ENCODE measurements around the gene ALG11. TPM values are rescaled to one million over a fixed set of nuclear protein-coding genes. Genes with fewer than 3 reads are reported as not detected.
"Not testable (repeated sequence)": the region's sequence is repeated elsewhere in the genome, so short reads cannot be mapped to it uniquely, and the experiment has no call there.

The ALG11 gene
- total RNA-seq, 1 experiment from 2014 or later, result 21.9 TPM

DNA sequence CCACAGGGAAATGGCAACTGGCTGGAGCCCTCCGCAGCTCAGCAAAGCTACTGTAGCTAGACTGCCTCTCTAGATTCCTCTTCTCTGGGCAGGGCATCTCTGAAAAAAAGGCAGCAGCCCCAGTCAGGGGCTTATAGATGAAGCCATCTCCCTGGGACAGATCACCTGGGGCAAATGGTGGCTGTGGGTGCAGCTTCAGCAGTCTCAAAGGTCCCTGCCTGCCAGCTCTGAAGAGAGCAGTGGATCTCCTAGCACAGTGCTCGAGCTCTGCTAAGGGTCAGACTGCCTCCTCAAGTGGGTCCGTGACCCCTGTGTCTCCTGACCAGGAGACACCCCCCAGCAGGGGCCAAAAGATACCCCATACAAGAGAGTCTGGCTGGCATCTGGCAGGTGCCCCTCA lies 28.9 kb upstream of the ALG11 start:
- H3K4me1 ChIP-seq (replicated peaks); DNase-seq (ENCODE audit: low read depth in 1 of 2, low spot score in 2 of 2); H3K9me3 ChIP-seq (replicated peaks); H3K27ac ChIP-seq; H3K36me3 ChIP-seq; H3K27me3 ChIP-seq (replicated peaks); H3K4me3 ChIP-seq: not testable (repeated sequence)

DNA sequence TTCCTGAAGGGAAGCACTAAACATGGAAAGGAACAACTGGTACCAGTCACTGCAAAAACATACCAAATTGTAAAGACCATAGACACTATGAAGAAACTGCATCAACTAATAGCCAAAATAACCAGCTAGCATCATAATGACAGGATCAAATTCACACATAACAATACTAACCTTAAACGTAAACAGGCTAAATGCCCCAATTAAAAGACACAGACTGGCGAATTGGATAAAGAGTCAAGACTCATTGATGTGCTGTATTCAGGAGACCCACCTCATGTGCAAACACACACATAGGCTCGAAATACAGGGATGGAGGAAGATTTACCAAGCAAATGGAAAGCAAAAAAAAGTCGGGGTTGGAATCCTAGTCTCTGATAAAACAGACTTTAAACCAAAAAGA lies 27.3 kb upstream of the ALG11 start:
- not testable (repeated sequence) for H3K4me1 ChIP-seq (replicated peaks); H3K27ac ChIP-seq; H3K4me3 ChIP-seq

GRCh38 chr13:51988988-51989618 lies 23.1 kb upstream of the ALG11 start:
- no peak for DNase-seq (ENCODE audit: low read depth in 1 of 2, low spot score in 2 of 2)
- no peak overlapping the region for H3K27ac ChIP-seq
- no peaks in the 10 kb centered on the region; the same call in 1 of the 2 replicates for H3K27me3 ChIP-seq (replicated peaks)
- H3K36me3 ChIP-seq, result no peaks in the 10 kb centered on the region
- H3K4me1 ChIP-seq (replicated peaks), result no peaks in the 10 kb centered on the region
- H3K4me3 ChIP-seq, result no peak overlapping the region
- H3K9me3 ChIP-seq (replicated peaks), result no peaks in the 10 kb centered on the region

More for the DNA sequence above, 27.3 kb upstream of the ALG11 start:
- not testable (repeated sequence) for H3K27me3 ChIP-seq (replicated peaks); H3K36me3 ChIP-seq; DNase-seq (ENCODE audit: low read depth in 1 of 2, low spot score in 2 of 2); H3K9me3 ChIP-seq (replicated peaks)

- Histone ChIP-seq H3K27me3 (replicated peaks) (no peaks in the 10 kb centered on the region; the same call in 1 of the 2 replicates), H3K9me3 (replicated peaks) (no peaks in the 10 kb centered on the region), H3K27ac (no peak overlapping the region), H3K4me3 (no peak overlapping the region), H3K4me1 (replicated peaks) (no peaks in the 10 kb centered on the region), H3K36me3 (no peaks in the 10 kb centered on the region)
- no peak for DNase-seq (ENCODE audit: low read depth in 1 of 2, low spot score in 2 of 2)
Measured at GRCh38 chr13:51993713-51994112, 18.5 kb upstream of the ALG11 start.

GRCh38 chr13:51995677-51996551 lies 16.3 kb upstream of the ALG11 start:
- no peak overlapping the region for H3K4me3 ChIP-seq
- no peaks in the 10 kb centered on the region for H3K9me3 ChIP-seq (replicated peaks)
- H3K36me3 ChIP-seq, result no peaks in the 10 kb centered on the region
- no peak overlapping the region for H3K27ac ChIP-seq
- DNase-seq (ENCODE audit: low read depth in 1 of 2, low spot score in 2 of 2), result no peak
- peaks cover under 1% of the 10 kb centered on the region; the same call in 1 of the 2 replicates for H3K27me3 ChIP-seq (replicated peaks)
- H3K4me1 ChIP-seq (replicated peaks), result no peaks in the 10 kb centered on the region

- DNase-seq (ENCODE audit: low read depth in 1 of 2, low spot score in 2 of 2), result no peak
- Histone ChIP-seq H3K4me3 (no peak overlapping the region), H3K4me1 (replicated peaks) (no peaks in the 10 kb centered on the region), H3K36me3 (no peaks in the 10 kb centered on the region), H3K9me3 (replicated peaks) (no peaks in the 10 kb centered on the region), H3K27me3 (replicated peaks) (peaks cover 5% of the 10 kb centered on the region; the same call in 1 of the 2 replicates), H3K27ac (no peak overlapping the region)
Measured at GRCh38 chr13:51996641-51997040, 15.6 kb upstream of the ALG11 start.

- H3K27me3 ChIP-seq (replicated peaks), result peaks cover 5% of the 10 kb centered on the region; the same call in 1 of the 2 replicates
- H3K4me3 ChIP-seq, result no peak overlapping the region
- H3K36me3 ChIP-seq, result no peaks in the 10 kb centered on the region
- H3K9me3 ChIP-seq (replicated peaks), result no peaks in the 10 kb centered on the region
- no peak overlapping the region for H3K27ac ChIP-seq
- no peaks in the 10 kb centered on the region for H3K4me1 ChIP-seq (replicated peaks)
- no peak for DNase-seq (ENCODE audit: low read depth in 1 of 2, low spot score in 2 of 2)
Measured at GRCh38 chr13:51997186-51997585, 15.0 kb upstream of the ALG11 start.

DNA sequence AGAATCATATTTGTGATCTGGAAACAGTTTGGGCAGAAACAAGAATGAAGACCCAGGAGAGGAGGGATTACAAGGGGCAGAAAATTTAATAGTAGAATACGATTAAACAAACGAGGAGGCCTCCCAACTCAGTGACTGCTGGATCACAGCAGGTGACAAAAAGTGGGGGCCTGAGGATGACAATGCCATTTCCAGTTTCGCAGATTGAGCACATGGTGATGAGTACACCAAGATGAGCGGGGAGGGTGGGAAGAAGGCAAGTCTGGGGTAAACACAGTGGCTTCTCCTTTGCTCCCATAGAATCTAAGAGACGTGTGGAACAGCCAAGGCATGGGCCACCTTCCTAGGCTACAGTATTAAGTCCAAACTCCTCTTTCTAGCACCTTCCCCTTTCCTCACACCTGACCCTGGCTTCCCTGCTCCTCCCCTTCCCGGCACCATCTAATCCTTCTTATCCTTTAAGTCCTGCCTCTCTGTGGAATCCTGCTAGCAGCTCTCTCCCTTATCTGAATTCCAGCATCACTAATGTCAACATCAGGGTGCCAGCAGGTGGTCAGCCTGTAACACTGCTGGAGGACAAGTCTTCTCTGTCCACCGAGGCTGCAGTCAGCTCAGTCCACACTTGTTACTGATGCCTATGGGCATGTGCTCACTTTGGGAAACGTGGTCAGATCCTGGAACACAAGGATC lies 14.4 kb upstream of the ALG11 start:
- no peaks in the 10 kb centered on the region for H3K4me1 ChIP-seq (replicated peaks)
- H3K4me3 ChIP-seq, result no peak overlapping the region
- H3K9me3 ChIP-seq (replicated peaks), result no peaks in the 10 kb centered on the region
- H3K27ac ChIP-seq, result no peak overlapping the region
- no peaks in the 10 kb centered on the region for H3K36me3 ChIP-seq
- no peak for DNase-seq (ENCODE audit: low read depth in 1 of 2, low spot score in 2 of 2)
- peaks cover 5% of the 10 kb centered on the region; the same call in 1 of the 2 replicates for H3K27me3 ChIP-seq (replicated peaks)

DNA sequence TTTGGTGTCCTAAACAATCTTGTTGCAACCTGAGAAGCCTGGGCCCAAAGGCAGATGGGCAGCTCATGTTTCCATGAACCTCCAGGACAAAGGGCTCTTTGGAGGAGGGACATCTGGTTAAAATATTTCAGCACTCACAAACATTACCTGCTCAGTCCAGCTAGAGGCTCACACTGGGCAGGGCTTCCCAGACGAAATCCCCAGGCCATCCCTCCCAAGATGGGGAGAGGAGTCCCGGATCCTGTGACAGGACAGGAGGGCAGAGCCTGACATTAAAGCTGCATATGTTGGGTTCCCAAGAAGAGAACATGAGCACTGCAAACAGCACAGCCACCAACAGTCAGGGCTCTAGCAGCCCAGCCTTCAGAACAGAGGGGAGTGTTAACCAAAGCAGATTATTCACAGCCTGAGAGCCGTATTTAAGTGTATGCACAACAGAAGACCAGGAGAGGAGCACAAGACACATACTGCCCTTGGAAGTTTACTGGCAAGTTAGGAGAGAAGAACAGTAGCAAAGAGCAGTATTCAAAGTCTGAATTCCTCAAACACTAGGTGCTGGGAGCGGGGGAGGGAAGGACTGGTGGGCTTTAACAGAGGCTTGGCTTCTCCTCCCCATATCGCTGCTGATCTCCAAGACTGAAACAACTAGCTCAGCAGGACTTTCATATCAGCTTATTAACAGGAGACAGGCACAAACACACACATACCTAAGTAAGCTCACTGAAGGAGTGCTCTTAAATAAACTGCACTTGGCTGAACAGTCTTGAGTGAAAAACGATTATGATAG lies 13.3 kb upstream of the ALG11 start:
- H3K9me3 ChIP-seq (replicated peaks), result no peaks in the 10 kb centered on the region
- no peak overlapping the region for H3K4me3 ChIP-seq
- no peaks in the 10 kb centered on the region for H3K4me1 ChIP-seq (replicated peaks)
- no peak for DNase-seq (ENCODE audit: low read depth in 1 of 2, low spot score in 2 of 2)
- peaks cover 5% of the 10 kb centered on the region; the same call in 1 of the 2 replicates for H3K27me3 ChIP-seq (replicated peaks)
- no peak overlapping the region for H3K27ac ChIP-seq
- no peaks in the 10 kb centered on the region for H3K36me3 ChIP-seq

DNA sequence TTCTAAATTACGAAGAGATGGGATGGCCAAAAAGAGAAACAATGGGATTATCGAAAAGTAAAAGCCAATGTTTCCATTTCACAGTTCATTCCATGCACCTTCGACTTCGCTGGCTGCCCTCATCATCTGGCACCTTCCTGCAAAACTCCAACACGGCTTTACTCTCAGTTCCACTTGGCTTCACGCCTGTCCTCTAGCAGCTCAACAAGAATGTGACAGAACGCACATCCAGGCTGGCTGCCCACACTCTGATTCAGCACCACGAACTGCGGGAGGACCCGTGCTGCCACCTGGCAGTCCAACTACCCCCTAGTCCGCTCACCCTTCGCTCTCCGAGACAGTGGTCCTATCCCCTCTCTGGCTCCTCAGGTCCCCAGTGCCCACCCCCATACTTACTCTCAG lies 12.7 kb upstream of the ALG11 start:
- Histone ChIP-seq H3K4me1 (replicated peaks) (no peaks in the 10 kb centered on the region), H3K36me3 (no peaks in the 10 kb centered on the region), H3K9me3 (replicated peaks) (no peaks in the 10 kb centered on the region), H3K4me3 (no peak overlapping the region), H3K27ac (no peak overlapping the region), H3K27me3 (replicated peaks) (peaks cover 5% of the 10 kb centered on the region; the same call in 1 of the 2 replicates)
- DNase-seq (ENCODE audit: low read depth in 1 of 2, low spot score in 2 of 2), result no peak

DNA sequence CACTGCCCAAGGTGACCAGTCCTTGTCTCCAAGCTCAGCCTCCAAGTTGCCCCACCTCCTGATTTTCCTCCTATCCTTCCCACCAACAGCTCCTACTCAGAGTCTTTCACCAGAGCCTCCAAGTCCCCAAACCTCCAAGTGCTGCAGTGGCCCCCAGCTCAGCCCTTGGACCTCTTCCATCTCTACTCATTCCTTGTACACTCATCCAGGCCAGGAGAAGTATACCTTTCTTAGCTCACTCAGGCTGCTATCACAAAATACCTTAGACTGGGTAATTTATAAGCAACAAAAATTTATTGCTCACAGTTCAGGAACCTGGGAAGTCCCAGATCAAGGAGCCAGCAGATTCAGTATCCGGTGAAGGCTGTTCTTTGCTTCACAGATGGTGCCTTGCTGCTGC lies 12.3 kb upstream of the ALG11 start:
- DNase-seq (ENCODE audit: low read depth in 1 of 2, low spot score in 2 of 2), result no peak
- 0 out of 2 replicates have a peak, but pooled peaks cover 5% of the 10 kb centered on the region for H3K27me3 ChIP-seq (replicated peaks)
- H3K27ac ChIP-seq, result no peak overlapping the region
- H3K4me3 ChIP-seq, result no peak overlapping the region
- no peaks in the 10 kb centered on the region for H3K9me3 ChIP-seq (replicated peaks)
- H3K36me3 ChIP-seq, result no peaks in the 10 kb centered on the region
- H3K4me1 ChIP-seq (replicated peaks), result no peaks in the 10 kb centered on the region

- no peak overlapping the region for H3K27ac ChIP-seq
- H3K9me3 ChIP-seq (replicated peaks), result no peaks in the 10 kb centered on the region
- 0 out of 2 replicates have a peak, but pooled peaks cover 5% of the 10 kb centered on the region for H3K27me3 ChIP-seq (replicated peaks)
- H3K4me1 ChIP-seq (replicated peaks), result no peaks in the 10 kb centered on the region
- H3K36me3 ChIP-seq, result no peaks in the 10 kb centered on the region
- DNase-seq (ENCODE audit: low read depth in 1 of 2, low spot score in 2 of 2), result peak in 1 of 2 experiments; percentile 21
- H3K4me3 ChIP-seq, result no peak overlapping the region
Measured at GRCh38 chr13:52001120-52001731, 11.0 kb upstream of the ALG11 start.

GRCh38 chr13:52002361-52002760 lies 9.8 kb upstream of the ALG11 start:
- DNase-seq (ENCODE audit: low read depth in 1 of 2, low spot score in 2 of 2), result no peak
- Histone ChIP-seq H3K4me1 (replicated peaks) (no peaks in the 10 kb centered on the region), H3K4me3 (no peak overlapping the region), H3K27me3 (replicated peaks) (0 out of 2 replicates have a peak, but pooled peaks cover 5% of the 10 kb centered on the region), H3K36me3 (no peaks in the 10 kb centered on the region), H3K9me3 (replicated peaks) (no peaks in the 10 kb centered on the region), H3K27ac (no peak overlapping the region)

Measured in SJSA1 (cell line).